ENCODE data around the gene DYRK2. TPM values are rescaled to one million over a fixed set of nuclear protein-coding genes. Genes with fewer than 3 reads are reported as not detected.

Gene DYRK2
- total RNA-seq = 10.4 and 13.5 TPM in 2 replicates

GRCh38 chr12:67648521-67649260, at the start of gene DYRK2:
Gene DYRK2 (plus strand): TSS chr12:67648745. CDS start chr12:67649134, 389 bp downstream.

